Left renal cortex interstitium (tissue), 4 donors: ENCODE measurements around the gene CST9L. TPM values are rescaled to one million over a fixed set of nuclear protein-coding genes. Genes with fewer than 3 reads are reported as not detected.

Experiments used
- DNase-seq, 4 donors: peaks; one replicate each; pipeline ENCODE4 v3.0.0-alpha.2; 2013; ENCODE audit warnings: low read depth in 4 of 4, low spot score in 2 of 4, missing footprints in 1 of 4
- polyA plus RNA-seq, 4 donors: library from polyadenylated mRNA; unstranded; fragments of 120-200 nt; gene quantifications; one replicate each; pipeline ENCODE4 v1.2.1, GENCODE V29; 2013; ENCODE audit not compliant: insufficient read length in 4 of 4

CST9L gene
- polyA plus RNA-seq, 4 donors = not detected

GRCh38 chr20:23514848-23515247 is 53.4 kb downstream of the CST9L start:
- DNase-seq = no peak

Other genes with a start within 250 kb of the CST9L start
- 10 to 100 TPM; 16.0 to 25.7 (median 17.8) TPM for gene NXT1, start 217.7 kb downstream of the CST9L start, polyA plus RNA-seq
- gene GZF1, start 206.3 kb downstream of the CST9L start, polyA plus RNA-seq = 10 to 100 TPM; 15.4 to 19.2 (median 16.7) TPM
- gene NAPB, start 147.0 kb downstream of the CST9L start, polyA plus RNA-seq = 10 to 100 TPM; 16.3 to 29.0 (median 18.8) TPM
- not detected for gene CSTL1, start 128.8 kb downstream of the CST9L start, polyA plus RNA-seq
- not detected for gene CST11, start 115.6 kb downstream of the CST9L start, polyA plus RNA-seq
- not detected for gene CST8, start 77.4 kb downstream of the CST9L start, polyA plus RNA-seq
- gene CST9, start 37.4 kb upstream of the CST9L start, polyA plus RNA-seq = not detected
- 100 to 1,000 TPM; 131 to 207 (median 167) TPM for gene CST3, start 69.5 kb upstream of the CST9L start, polyA plus RNA-seq
- gene CST4, start 120.6 kb upstream of the CST9L start, polyA plus RNA-seq = not detected
- gene CST1, start 182.5 kb upstream of the CST9L start, polyA plus RNA-seq = not detected